SK-N-SH (cell line): ENCODE measurements around the gene SLC24A1.

Experiments
- CTCF ChIP-seq: fragments of 200-600 bp; sonication (generic); IDR thresholded peaks from 2 replicates; pipeline ENCODE4 v1.6.1; 2017; ENCODE audit warnings: antibody characterized with exemption, mild to moderate bottlenecking, moderate library complexity
- EP300 ChIP-seq, 2 experiments: IDR thresholded peaks; 2 replicates each; pipeline versions ENCODE4 v1.4.0 to v1.6.1; 2012; ENCODE audit warnings: borderline replicate concordance in 1 of 2, low read depth in 1 of 2, low read length in 1 of 2
- FOXJ3 ChIP-seq: sonication (generic); formaldehyde crosslinking; IDR thresholded peaks from 2 replicates; pipeline ENCODE4 v1.5.1; 2020; ENCODE audit warnings: mild to moderate bottlenecking, missing genetic modification reagents
- FOXM1 ChIP-seq: IDR thresholded peaks from 2 replicates; pipeline ENCODE4 v1.4.0; 2012; ENCODE audit warnings: low read depth, mild to moderate bottlenecking
- MAX ChIP-seq: IDR thresholded peaks from 2 replicates; pipeline ENCODE4 v1.4.0; 2012; ENCODE audit warnings: low read depth
- POLR2AphosphoS5 ChIP-seq: IDR thresholded peaks from 2 replicates; pipeline ENCODE4 v1.6.1; 2012; ENCODE audit warnings: low read depth, low read length
- RXRA ChIP-seq: IDR thresholded peaks from 2 replicates; pipeline ENCODE4 v1.4.0; 2012; ENCODE audit warnings: low read depth, mild to moderate bottlenecking, borderline replicate concordance
- SMC3 ChIP-seq: IDR thresholded peaks from 2 replicates; pipeline ENCODE4 v1.6.1; 2012; ENCODE audit warnings: low read depth, low read length, improper control_type of control experiment
- TAF1 ChIP-seq: IDR thresholded peaks from 2 replicates; pipeline ENCODE4 v1.6.1; 2012; ENCODE audit warnings: low read depth, mild to moderate bottlenecking, low read length, moderate library complexity, borderline replicate concordance

- TF ChIP-seq POLR2AphosphoS5: no peak
- no peak for TF ChIP-seq FOXM1
- no peak for TF ChIP-seq FOXJ3 (CRISPR knock-in tag)
- no peak for TF ChIP-seq CTCF
- TF ChIP-seq TAF1: no peak
- no peak for TF ChIP-seq EP300 (IDR thresholded peaks at IDR 0.05; ENCODE audit: borderline replicate concordance in 1 of 2, low read depth in 1 of 2, low read length in 1 of 2)
- TF ChIP-seq SMC3: no peak
- no peak for TF ChIP-seq RXRA
- no peak for TF ChIP-seq MAX
Observed at GRCh38 chr15:65675551-65675950, 53.8 kb downstream of the SLC24A1 start.
